GM10248 (cell line): Measurements from ENCODE around the gene UBAP1.
"Not testable (repeated sequence)": the region's sequence is repeated elsewhere in the genome, so short reads cannot be mapped to it uniquely, and the experiment has no call there.

ENCODE experiments used
- CTCF ChIA-PET: fragments of 300-600 bp; sonication (Branson Sonifier 250); formaldehyde crosslinking; extraction: SDS; loops from one replicate; lab custom pipeline; 2021; ENCODE audit warnings: antibody characterized with exemption; lab: Yijun Ruan, JAX
- POLR2A ChIA-PET: fragments of 350-650 bp; sonication (Branson Sonifier 250); formaldehyde crosslinking; extraction: SDS; loops from one replicate; lab custom pipeline; 2020; ENCODE audit warnings: antibody characterized with exemption; lab: Yijun Ruan, JAX
- DNase-seq: peaks from one replicate; pipeline ENCODE4 v3.0.0; 2012; ENCODE audit errors: extremely low spot score
- TF ChIP-seq, protein P1 (sequence below): IDR thresholded peaks from 2 replicates; pipeline ENCODE4 v1.5.1; 2012; ENCODE audit warnings: mild to moderate bottlenecking, low read depth; ENCODE audit errors: extremely low read depth, missing control alignments, control extremely low read depth

Gene UBAP1

DNA sequence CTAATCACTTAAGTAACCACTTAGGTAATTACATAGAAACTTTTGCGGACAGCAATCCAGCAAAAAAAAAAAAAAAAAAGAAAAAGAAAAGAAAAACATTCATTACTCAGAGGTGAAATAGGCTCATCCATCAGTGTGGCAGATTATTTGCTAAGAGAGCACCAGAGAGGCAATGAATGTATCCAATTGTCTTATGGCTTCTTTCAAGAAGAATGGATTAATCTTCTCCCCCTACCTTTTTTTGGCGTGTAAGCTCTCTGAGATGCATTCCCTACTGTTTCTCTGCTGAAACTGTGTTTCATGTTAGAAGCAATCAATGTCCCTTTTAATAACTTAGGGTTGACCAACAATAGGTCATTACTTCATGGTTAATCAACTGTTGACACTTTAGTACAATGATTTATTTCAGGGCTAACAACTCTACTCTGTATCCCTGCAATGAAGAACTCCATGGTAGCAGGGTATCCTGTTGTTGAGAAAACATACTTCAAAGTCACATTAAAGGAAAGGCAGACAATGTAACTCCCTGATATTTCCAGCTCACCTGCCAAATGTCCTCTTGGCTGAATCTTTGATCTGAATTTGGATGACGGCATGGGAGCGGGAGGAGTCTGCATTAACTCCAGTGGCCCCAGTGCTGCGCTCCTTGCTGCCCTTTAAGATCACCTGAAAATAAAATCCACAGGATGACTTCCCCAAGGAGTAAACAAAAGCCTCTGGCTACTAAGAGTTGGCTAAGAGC, 92.6 kb downstream of the UBAP1 start:
- no peak for DNase-seq
- CTCF ChIA-PET = interaction anchor here (1.1 to 1.6 kb wide), 2 partner anchors 19 to 65 kb away, joined by 3 to 5 read pairs; no protein-coding TSS in a partner anchor
- TF ChIP-seq, protein P1, sequence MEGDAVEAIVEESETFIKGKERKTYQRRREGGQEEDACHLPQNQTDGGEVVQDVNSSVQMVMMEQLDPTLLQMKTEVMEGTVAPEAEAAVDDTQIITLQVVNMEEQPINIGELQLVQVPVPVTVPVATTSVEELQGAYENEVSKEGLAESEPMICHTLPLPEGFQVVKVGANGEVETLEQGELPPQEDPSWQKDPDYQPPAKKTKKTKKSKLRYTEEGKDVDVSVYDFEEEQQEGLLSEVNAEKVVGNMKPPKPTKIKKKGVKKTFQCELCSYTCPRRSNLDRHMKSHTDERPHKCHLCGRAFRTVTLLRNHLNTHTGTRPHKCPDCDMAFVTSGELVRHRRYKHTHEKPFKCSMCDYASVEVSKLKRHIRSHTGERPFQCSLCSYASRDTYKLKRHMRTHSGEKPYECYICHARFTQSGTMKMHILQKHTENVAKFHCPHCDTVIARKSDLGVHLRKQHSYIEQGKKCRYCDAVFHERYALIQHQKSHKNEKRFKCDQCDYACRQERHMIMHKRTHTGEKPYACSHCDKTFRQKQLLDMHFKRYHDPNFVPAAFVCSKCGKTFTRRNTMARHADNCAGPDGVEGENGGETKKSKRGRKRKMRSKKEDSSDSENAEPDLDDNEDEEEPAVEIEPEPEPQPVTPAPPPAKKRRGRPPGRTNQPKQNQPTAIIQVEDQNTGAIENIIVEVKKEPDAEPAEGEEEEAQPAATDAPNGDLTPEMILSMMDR = no peak
- POLR2A ChIA-PET = interaction anchor here (0.7 kb wide), 1 partner anchor 21 kb away, joined by 4 read pairs; no protein-coding TSS in a partner anchor

DNA sequence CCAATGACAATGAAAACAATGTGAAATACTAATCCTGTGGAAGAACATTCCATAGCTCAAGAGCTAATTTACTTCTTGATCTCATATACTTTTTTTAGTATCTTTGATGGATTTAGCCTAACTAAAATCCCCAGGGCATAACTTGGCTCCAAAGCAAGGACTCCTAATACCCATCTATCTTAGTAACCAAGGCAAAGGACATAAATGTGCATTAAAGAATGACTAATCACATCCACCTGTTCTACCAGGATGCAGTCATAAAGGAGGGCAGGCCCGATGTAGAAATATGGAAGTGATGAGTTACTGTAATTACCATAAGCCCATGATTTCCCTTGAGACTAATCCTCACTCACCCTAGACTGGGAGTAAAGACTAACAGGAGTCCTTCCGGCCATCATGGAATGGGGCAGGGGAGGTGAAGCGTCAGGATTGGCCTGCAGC, 93.3 kb downstream of the UBAP1 start:
- TF ChIP-seq, protein P1 = no peak
- ChIA-PET POLR2A (no interaction called here), CTCF (interaction anchor here (1.6 kb wide), 1 partner anchor 20 kb away, joined by 5 read pairs; no protein-coding TSS in a partner anchor)
- DNase-seq = no peak

DNA sequence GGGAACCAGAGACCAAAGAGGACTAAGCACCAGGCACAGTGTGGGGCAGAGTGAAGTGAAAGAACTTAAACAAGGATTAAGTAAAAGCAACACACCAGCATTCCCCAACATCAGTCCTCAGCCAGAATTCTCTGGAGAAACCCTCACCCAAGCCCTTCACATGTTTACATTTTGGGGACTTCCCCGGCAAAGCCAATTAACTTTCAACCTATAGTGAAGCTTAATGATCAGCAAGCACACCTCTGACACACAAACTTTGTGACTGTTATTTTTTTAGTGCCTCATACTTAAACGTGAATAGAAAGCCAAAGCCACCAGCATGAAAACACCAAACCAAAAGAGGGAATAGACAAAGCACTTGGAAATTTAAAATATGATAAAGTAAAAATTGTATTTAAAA, 94.7 kb downstream of the UBAP1 start:
- DNase-seq, POLR2A ChIA-PET, CTCF ChIA-PET: not testable (repeated sequence)

DNA sequence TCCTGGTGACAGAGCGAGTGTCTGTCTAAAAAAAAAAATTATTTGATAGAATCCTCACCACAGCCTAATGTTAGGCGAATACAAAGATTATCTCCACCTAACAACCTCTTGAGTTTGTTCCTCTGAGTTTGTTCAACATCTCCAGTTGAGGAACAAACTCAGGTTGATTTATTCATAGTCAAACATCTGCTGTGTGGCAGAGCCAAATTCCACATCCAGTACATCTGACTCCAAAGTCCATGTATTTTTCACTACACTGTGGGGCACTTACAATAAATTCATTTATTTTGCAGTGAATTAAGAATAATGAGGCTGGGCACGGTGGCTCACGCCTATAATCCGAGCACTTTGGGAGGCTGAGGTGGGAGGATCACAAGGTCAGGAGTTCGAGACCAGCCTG, 97.0 kb downstream of the UBAP1 start:
- TF ChIP-seq, protein P1 = no peak
- POLR2A ChIA-PET = no interaction called here
- DNase-seq = no peak
- CTCF ChIA-PET = no interaction called here

DNA sequence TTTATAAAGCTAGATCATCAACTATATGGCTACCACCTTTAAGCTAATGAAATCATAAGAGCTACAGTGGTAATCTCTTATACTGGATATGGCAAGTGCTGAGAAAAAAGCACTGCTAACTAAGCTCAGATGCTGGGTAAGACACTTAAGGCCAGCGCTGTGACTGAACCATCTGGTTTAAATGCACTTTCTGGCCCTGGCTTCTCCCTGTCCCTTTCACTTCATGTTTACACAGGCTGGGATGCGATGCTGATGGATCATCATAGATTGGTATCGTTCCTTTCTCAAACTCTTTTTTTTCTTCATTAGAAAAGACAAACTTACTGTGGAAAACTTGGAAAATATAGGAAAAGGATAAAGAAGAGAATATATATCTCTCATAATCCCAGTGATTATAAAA, 97.9 kb downstream of the UBAP1 start:
- ChIA-PET CTCF (interaction anchor here (1.3 to 1.6 kb wide), 2 partner anchors 9 to 11 kb away, joined by 4 to 8 read pairs; no protein-coding TSS in a partner anchor), POLR2A (no interaction called here)
- DNase-seq = no peak
- TF ChIP-seq, protein P1 = no peak

DNA sequence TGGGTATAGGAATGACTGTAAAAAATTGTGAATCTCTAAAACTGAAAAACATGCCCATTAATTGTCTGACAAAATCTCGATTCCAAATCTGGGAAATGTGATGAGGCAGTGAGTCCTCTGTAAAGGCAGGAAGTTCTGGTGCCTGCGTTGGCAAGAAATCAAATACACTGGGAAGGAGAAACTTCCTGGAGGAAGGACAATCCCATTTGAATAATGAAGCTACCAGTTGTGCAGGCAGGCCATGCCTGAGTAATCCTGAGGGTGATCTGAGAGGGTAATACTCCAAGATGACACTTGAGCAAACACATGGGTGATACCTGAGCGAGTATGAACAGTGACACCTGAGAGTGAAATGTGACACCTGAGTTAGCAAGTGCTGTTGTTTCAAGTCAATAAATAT, 100.6 kb downstream of the UBAP1 start:
- CTCF ChIA-PET = no interaction called here
- POLR2A ChIA-PET = no interaction called here
- TF ChIP-seq, protein P1 = no peak
- DNase-seq = no peak

DNA sequence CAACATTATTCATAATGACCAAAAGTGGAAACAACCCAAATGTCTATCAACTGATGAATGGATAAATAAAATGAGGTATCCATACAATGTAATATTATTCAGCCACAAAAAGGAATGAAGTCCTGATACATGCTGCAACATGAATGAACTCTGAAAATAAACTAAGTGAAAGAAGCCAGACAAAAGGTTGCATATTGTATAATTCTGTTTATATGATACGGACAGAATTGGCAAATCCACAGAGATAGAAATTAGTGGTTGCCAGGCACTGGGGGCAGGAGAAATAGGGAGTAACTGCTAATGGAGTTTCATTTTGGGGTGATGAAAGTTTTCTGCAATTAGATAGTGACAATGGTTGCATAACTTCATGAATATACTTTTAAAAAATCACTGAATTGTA, 103.3 kb downstream of the UBAP1 start:
- DNase-seq = no peak
- CTCF ChIA-PET = interaction anchor here (1.5 kb wide), 1 partner anchor 12 kb away, joined by 3 read pairs; no protein-coding TSS in a partner anchor
- POLR2A ChIA-PET = no interaction called here
- TF ChIP-seq, protein P1 = no peak
